NOMO-1 treated with dmso at 0.1 percent for 144 hours (cell line): ENCODE measurements around the gene MED27.

Experiments used
- DNase-seq: peaks from one replicate; lab custom pipeline; 2025; ENCODE audit not compliant: unreplicated experiment; lab: John Stamatoyannopoulos, UW

MED27 gene

DNA sequence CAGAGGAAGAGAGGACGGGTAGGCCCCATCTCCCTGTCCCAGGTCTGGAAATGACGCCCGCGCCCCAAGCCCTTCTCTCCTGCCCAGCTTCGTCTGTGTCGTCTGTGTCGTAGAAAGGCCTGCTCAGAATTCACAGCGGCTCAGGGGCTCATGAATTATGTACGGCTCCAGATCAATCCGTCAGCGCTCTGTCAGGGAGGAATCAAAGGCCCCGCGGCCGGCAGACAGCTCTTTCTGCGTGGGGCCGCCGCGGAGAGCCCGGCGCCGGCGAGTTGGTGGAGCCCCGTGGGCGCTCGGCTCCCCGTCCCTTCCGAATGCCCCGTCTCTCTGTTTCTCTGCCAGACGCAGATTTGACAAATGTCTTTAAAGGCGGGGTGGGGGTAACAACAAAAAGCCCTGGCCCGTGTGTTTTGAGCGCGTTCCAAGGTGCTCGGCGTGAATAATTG is 255.9 kb downstream of the MED27 start:
- no peak for DNase-seq

DNA sequence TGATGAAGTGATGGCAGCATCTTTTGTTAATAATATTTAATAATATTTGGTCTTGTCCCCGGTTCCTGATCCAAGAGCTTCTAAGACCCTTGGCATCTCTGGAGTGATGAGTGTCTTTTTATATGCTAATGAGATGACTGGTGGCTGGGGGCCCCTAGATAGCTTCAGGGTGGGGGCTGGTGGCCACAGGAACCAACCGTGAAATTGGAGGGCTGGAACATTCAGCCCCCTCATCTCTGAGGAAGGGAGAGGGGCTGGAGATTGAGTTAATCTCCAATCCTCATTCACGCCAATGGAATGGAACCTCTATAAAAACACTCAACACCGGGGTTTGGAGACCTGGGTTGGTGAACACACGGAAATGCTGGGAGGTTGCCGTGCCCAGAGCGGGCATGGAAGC is 261.6 kb downstream of the MED27 start:
- DNase-seq = no peak

DNA sequence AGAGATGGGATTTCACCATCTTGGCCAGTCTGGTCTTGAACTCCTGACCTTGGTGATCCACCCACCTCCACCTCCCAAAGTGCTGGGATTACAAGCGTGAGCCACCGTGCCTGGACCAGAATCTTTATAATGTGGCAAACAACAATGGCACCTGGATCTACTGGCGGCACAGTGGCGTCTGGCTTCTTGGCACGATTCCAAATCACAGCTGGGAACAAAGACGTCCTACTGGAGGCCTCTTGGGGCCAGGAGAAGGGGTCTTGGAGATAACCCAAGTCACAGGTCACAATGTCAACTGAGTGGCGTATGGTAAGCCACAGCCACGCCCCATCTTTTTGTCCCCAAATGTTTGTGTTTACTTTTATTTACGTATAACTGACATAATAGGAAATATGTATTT is 262.0 kb downstream of the MED27 start:
- DNase-seq = no peak

DNA sequence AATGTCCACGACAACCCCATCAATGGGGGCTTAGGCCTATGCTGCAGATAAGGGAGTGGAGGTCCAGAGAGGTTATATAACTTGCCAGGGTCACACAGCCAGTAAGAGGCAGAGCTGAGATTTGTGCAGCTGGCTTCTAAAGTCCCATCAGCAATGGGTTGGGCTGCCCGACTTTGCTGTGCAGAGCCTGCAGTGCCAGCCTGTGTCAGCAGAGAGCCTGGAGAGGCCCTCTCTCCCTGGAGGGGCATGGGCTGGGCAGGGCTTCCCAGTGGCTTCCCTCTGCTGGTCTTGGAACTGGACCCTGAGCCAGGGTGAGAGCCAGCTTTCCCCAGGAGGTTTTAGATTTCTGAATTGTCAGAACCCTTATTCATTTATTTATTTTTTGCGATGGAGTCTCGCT is 262.6 kb downstream of the MED27 start:
- no peak for DNase-seq

DNA sequence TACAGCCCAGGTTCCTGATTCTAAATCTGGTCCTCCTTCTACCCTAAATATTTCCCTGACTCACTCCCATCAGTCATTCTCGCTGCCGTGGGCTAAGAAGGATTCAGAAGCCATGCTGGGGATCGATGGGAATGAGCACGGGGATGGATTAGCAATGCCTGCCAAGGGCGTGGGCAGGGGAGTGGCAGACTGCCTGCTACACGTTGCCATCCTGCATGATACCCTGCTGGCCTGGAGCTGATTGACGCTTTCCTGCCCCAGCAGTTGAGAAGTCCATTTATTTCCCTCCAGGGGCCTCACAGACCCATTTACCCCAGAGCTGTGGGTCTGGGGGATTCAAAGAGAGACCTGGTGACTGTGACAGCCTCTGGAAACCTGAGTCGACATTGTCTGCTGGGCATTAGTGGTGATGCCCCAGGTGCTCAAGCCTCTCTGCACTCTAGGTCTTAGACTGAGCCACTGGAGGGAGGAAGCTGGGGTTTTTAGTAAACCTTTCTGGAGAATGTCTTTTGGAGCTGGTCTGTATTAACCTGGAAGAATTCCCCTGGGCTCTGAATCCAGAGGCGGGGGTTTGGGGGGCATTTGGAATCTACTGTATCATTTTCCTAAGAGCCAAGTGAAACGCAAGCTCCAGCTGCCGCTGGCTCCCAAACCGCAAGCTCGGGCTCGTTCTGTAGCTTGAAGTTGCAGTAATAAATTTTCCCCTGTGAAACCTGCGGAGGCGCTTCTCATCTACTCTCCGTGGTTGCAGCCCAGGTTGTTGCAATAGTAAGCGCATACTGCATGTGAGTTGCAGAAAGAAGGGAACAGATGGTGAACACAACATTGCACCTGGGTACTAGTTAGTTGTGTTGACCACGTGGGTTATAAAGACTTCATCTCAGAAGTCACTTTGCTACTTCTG is 263.4 kb downstream of the MED27 start:
- no peak for DNase-seq

DNA sequence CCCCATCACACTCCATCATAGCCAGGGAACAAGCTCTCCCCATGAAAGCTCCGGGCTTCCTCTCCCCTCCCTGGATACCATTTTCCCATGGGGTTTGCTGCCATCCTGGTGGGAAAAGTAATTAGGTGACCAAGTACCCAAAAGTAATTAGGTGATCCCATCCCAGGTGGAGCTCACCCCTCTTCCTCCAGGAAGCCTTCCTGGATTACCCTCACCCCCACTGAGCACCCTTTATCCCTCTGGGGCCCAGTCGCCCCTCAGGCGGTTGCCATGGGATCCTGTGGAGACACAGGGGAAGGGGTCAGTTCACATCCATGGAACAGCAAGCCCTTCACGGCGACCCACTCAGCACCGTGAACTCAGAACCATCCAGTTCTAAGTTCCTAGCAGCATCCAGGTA is 265.0 kb downstream of the MED27 start:
- DNase-seq = no peak

DNA sequence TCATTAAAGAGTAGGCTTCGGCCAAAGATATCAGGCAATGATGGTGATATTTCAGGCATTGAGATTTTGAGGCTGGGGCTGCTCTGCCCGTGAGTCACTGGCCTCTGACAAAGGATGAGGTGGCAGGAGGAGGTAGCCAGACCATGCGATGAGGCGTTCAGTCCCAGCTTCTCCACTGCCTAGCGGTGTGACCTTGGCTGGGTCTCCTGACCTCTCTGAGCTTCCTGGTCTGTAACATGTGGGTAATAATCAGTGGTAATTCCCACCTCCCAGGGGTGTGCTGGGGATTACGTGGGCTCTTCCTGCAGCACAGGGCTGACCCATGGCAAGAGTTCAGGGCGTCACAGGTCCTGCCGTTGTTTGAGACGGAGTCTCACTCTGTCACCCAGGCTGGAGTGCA is 266.6 kb downstream of the MED27 start:
- no peak for DNase-seq

DNA sequence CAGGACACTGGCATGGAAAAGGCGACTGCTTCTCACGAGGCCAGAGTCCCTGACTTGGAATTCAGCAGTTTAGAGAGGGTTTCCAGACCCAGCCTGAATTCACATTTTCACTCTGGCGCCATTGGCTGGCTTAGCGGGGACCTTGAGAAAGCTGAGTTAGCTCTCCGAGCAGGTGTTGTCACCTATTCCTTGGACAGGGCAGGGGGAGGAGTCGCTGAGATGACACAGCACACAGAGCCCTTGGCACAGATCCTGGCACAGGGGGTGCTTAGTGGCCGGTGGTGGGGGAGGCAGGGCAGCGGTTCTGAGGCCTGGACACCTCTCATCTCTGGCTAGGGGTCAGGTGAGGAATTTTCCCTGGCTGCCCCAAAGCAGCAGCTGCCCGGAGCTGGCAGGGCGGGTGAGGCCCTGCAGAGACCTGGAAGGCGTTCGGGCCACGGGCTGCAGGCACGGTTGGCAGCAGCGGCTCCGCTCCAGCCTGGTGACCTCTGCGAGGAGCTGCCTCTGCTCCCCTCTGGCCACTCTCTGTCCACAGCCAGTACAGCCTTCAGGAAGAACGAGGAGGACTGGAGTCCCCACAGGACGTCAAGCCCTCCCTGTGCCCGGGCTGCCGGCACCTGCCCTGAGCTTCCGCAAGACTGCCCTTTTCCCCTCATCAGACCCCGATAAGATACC is 267.4 kb downstream of the MED27 start:
- no peak for DNase-seq

DNA sequence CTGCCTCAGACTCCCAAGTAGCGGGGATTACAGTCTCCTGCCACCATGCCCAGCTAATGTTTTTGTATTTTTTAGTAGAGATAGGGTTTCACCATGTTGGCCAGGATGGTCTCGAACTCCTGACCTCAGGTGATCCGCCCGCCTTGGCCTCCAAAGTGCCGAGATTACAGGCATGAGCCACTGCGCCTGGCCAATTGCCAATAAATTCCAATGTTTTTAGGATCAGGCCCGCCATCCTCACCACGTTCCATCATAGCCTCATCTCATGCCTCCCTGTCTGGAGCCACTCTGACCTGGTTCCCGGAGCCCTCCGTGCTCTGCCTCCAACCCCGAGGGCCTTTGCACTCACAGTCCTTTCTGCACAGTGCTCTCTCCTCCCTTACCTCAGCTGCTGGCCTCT is 268.3 kb downstream of the MED27 start:
- DNase-seq = no peak

DNA sequence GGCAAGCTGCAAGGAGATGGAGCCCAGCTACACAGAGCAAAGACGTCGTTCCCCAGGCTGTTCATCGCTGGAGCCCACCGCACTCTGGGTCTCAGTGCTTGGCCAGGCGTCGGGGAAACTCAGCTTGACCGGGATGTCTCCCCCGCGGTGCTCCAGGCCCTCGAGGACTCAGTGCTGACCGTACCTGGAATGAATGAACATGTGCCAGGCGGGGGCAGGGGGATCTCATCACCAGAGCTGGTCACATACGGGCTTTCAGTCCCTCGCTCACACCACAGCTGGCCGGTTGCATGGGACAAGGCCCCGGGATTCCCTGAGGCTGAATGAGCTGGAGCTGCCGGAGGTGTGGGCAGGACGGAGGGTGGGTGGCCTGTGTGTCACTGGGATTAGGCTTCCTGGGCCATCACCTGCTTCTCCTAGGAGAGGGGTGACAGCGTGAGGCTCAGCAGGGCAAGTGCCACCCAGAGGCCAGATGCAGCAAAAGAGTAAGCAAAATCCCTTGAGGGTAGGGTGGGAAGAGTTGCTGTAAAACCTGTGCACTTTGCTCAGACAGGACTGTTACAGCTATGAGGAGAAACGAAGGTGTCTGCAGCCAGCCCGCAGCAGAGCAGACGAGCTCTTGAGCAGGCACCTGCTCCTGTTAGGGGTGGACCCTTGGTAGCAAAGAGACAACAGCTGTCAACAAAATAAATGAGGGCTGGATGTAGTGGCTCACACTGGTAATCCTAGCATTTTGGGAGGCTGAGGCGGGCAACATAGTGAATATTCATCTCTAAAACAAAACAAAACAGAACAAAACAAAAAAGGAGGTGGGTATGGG is 269.1 kb downstream of the MED27 start:
- no peak for DNase-seq
